ES-I3 (cell line): ENCODE data around the gene RPS5.
A peak's percentile ranks its signal among the peaks of the same experiment; 100 is the strongest.
"Not testable (repeated sequence)": the region's sequence is repeated elsewhere in the genome, so short reads cannot be mapped to it uniquely, and the experiment has no call there.

Experiments used
- H3K36me3 ChIP-seq: 2 replicates; pipeline ENCODE4 v1.6.1; 2013; ENCODE audit warnings: mild to moderate bottlenecking, low read length, control low read depth, moderate library complexity; ENCODE audit not compliant: insufficient read depth
- H3K4me1 ChIP-seq: 2 replicates; pipeline ENCODE4 v1.6.1; 2013; ENCODE audit warnings: mild to moderate bottlenecking, control low read depth, low read length; ENCODE audit not compliant: insufficient read depth
- H3K9ac ChIP-seq: 2 replicates; pipeline ENCODE4 v1.6.1; 2013; ENCODE audit warnings: low read depth, mild to moderate bottlenecking, low read length, moderate library complexity
- H3K9me3 ChIP-seq: 2 replicates; pipeline ENCODE4 v1.6.1; 2013; ENCODE audit warnings: mild to moderate bottlenecking, low read length, moderate library complexity; ENCODE audit not compliant: control insufficient read depth, insufficient read depth

The RPS5 gene

DNA sequence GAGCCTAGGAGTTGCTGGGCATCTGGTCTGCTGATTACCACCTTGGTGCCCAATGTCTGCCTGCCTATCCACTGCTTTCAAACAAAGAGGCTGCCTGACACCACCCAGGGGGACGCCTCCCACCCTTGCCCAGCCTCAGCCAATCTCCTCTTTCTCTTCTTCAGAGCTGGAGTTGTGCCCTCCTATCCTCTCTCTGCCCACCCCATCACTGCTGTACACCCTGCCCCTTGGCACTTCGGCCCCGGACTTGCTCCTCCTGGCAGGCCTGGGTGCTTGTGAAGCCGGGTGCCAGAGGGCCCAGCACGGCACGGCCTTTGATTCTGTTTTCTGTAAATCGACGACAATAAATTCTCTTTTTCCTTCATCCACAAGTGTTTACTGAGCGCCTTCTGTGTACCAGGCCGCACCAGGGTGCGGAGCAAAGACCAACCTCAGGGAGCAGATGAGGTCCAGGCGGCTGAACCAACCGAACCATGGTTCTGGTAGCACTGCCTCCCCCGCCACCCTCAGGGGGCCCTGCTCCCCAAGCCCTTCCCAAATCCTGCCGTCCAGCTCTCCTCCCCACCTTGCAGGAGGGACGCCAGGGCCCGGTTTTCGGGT, 13.3 kb downstream of the RPS5 start:
- Histone ChIP-seq H3K4me1 (no peaks in the 10 kb centered on the region; the same call in 1 of the 2 replicates), H3K9ac (peak overlapping the region; percentile 54; the same call in 1 of the 2 replicates), H3K36me3 (no peaks in the 10 kb centered on the region), H3K9me3 (no peaks in the 10 kb centered on the region)

DNA sequence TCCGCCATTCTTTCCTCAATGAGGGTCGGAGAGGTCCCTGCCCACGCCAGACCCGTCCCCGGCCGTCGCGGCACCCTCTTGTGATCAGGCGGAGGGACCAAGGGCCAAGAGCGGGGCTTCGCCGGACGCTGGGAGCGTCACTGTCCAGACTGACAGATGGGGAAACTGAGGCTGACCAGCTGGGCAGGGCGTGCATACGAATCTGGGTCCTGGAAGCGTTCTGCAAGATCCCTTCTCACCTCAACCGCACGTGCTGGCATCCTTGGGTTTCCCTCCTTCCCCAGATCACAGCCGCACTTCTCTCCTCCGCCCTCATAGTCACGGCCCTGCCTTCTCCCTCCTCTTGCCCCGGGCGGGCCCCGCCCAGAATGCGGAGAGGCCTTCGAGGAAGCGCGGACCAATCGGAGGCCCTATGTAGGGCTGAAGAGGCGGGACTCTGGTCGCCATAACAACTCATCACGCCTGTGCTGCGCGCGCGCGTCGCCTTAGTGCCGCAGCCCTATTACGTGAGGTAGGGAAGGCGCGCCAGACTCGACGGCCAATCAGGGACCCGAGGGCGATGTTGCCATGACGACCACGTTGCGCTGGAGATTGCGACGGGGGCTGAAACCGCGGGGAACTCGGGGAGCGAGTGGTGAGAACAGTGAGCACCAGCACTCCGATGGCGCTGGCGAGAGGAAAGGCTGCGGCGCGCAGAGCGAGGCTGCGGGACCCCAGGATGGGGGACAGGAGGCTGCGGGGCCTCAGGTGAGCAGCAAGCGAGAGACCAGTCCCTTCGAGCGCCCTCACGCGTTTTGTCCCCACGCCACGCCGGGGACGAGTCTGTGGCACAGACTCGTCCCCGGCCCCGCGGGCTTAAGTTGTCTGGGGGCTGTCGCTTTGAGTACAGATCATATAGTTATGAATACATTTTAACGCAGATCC, 14.1 kb downstream of the RPS5 start:
- no peaks in the 10 kb centered on the region for H3K9me3 ChIP-seq
- H3K36me3 ChIP-seq, result no peaks in the 10 kb centered on the region
- peak overlapping the region; percentile 54 for H3K9ac ChIP-seq
- no peaks in the 10 kb centered on the region for H3K4me1 ChIP-seq

GRCh38 chr19:58401840-58402421, 14.9 kb downstream of the RPS5 start:
- no peaks in the 10 kb centered on the region for H3K36me3 ChIP-seq
- no peaks in the 10 kb centered on the region for H3K9me3 ChIP-seq
- no peaks in the 10 kb centered on the region for H3K4me1 ChIP-seq
- peak overlapping the region; percentile 53; the same call in 1 of the 2 replicates for H3K9ac ChIP-seq

- not testable (repeated sequence) for H3K36me3 ChIP-seq, H3K4me1 ChIP-seq, H3K9ac ChIP-seq, H3K9me3 ChIP-seq
Observed at GRCh38 chr19:58403920-58404478, 16.9 kb downstream of the RPS5 start.

DNA sequence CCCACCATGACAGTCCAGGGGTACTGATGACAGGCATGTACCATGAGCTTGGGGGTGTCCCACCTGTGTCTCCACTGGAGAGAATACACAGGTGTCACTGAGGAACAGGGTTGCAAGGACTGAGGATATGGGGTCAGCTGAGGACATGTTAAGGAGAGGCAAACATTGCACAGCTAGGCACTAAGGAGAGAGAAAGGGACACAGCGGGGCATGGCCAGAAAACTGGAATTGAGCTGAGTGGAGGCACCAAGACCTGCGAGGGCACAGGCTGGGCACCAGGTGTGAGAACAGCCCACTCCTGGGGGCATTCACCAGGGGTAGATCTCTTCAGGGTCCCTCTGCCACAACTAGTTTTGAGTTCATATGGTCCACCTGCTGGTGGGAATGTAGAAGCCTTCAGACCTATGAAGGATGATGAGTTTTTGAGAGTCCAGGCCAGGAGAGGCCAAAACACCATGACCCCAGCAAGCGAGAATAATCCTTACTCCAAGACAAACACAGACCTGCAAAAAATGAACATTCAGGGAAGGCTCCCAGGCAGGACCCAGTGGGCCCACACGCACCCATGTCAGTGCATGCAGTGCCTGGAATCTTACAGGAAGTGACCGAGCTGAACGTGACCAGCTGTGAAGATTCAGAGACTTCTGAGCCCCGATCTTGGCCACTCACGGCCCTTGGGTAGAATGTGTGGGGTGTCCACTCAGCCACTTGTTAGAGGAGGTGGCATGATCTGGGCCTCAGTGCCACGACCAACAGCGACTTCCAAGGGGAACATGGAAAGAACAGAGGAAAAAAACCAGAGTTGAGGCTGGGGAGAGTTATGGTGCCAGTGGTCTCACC, 20.0 kb downstream of the RPS5 start:
- Histone ChIP-seq H3K9me3 (no peaks in the 10 kb centered on the region), H3K9ac (peak overlapping the region; percentile 86), H3K4me1 (no peaks in the 10 kb centered on the region)

GRCh38 chr19:58407658-58408151, 20.6 kb downstream of the RPS5 start:
- H3K4me1 ChIP-seq, result no peaks in the 10 kb centered on the region
- peak overlapping the region; percentile 86 for H3K9ac ChIP-seq
- no peaks in the 10 kb centered on the region for H3K9me3 ChIP-seq
- no peaks in the 10 kb centered on the region for H3K36me3 ChIP-seq

More for the DNA sequence above, 20.0 kb downstream of the RPS5 start:
- no peaks in the 10 kb centered on the region for H3K36me3 ChIP-seq

DNA sequence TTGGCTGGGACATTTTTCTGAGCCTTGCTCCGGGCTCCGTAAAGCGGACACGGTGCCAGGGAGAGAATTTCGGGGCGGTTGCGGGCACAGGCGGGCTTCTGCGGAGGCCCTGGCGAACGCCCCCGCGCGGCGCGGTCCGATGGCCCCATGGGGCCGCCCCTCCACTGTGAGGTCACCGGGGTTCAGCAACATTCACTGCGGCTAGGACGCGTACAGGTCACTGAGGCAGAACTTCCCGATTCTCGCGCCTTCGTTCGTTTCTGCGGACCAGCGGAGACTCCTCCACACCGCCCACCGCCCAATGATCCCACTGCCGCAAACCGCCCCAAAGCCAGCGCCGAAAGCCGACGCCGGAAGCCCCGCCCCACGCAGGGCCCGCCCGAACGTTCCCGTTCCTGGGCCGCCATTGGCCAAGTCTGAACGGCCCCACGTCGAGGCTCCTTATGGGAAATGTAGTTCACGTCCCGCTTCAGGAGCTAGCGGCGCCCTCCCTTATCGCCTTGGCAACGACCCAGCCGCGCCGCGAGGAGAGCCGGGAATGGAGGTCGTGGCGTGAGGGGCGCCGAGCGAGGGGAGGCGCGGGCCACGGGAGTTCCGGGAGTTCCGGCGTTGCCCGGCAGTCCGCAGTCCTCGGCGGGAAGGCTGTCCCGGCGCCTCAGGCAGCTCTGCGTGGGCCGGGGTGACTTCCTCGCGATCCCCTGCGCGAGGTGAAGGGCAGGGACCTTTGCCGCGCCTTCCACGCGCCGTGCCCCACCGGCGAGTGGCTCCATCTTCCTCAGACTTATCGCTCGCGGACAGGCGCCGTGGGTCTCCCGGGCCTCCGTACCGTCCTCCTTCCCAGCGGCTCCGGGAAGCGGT, 21.3 kb downstream of the RPS5 start, which contains the start of gene ZNF584:
TSS of gene ZNF584 (plus strand) at position 498 of the 858 bp plus-strand sequence. CDS start 499 bp downstream, outside the sequence.
- no peaks in the 10 kb centered on the region for H3K36me3 ChIP-seq

DNA sequence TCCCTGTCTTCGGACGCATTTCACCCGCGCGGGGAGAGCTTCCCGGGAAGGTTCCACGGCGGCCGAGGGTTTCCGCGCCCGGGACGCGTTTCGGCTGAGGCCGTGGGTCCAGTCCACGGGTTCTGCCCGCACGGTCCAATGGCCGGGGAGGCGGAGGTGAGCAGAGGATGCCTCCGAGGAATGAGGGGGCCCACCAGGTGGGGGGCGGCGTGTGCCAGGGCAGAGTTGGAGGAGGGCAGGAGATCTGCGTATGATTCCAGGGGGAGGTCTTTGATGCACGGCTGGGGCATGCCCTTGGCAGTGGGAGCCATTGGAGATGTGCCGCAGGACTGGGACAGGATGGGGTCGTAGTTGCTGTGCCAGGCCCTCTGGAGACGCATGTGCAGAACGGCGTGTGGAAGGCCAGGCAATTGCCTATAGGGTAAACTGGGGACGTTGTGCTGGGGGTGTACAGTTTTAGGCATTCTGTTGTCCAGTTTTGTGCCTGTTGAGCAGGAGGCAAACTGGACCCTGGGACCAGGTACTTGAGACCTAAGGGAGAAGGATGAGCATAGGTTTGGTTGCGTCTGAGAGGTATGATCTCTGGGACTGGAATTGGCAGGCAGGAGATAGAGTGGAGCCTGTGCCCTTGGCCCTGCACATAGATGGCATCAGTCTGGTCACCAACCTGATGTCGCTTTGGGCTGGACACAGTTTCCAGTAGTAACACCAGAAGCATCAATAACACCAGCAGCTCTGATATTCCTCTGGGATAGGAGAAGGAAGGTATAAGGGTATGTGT, 22.1 kb downstream of the RPS5 start:
- Histone ChIP-seq H3K4me1 (no peaks in the 10 kb centered on the region), H3K9ac (peak overlapping the region; percentile 86), H3K36me3 (no peaks in the 10 kb centered on the region), H3K9me3 (no peaks in the 10 kb centered on the region)

More for the DNA sequence above, 21.3 kb downstream of the RPS5 start, which contains the start of gene ZNF584:
- Histone ChIP-seq H3K9me3 (no peaks in the 10 kb centered on the region), H3K4me1 (no peaks in the 10 kb centered on the region), H3K9ac (peak within 1 kb of the TSS; percentile 86)

- H3K9ac ChIP-seq, result no peak overlapping the region
- peaks cover 2% of the 10 kb centered on the region; the same call in 1 of the 2 replicates for H3K36me3 ChIP-seq
- no peaks in the 10 kb centered on the region for H3K4me1 ChIP-seq
- no peaks in the 10 kb centered on the region for H3K9me3 ChIP-seq
Observed at GRCh38 chr19:58416604-58417003, 29.5 kb downstream of the RPS5 start.

DNA sequence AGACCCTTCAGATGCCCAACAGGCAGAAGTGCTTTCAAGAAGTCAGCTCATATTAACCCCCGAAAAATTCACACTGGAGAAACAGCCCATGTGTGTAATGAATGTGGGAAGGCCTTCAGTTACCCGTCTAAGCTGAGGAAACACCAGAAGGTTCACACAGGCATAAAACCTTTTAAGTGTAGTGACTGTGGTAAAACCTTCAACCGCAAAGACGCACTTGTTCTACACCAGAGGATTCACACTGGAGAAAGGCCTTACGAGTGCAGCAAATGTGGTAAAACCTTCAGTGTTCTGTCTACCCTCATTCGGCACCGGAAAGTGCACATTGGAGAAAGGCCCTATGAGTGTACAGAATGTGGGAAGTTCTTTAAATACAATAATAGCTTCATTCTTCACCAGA, 30.0 kb downstream of the RPS5 start:
- Histone ChIP-seq H3K9ac (no peak overlapping the region), H3K4me1 (no peaks in the 10 kb centered on the region), H3K36me3 (peaks cover 2% of the 10 kb centered on the region; the same call in 1 of the 2 replicates), H3K9me3 (no peaks in the 10 kb centered on the region)

DNA sequence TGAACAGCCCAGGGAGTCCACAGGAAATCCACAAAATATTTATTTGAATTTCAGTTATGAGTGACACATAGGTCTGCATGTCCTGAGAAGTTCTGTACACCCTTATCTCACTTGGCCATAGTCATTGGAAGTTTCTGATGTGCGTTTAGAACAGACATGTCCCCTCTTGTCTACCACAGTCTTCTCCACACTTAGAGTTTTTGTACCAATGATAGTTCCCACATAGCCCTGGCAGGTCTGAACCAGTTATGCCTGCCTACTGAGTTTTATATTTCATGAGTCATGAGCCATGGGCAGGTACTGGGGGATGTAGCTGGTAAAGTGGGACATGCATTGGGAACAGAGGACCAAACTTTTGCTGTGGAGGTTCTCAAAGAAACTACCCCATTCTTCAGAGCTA, 41.5 kb downstream of the RPS5 start:
- H3K9me3 ChIP-seq, result peaks cover 49% of the 10 kb centered on the region
- no peak overlapping the region for H3K9ac ChIP-seq
- H3K36me3 ChIP-seq, result peaks cover 17% of the 10 kb centered on the region; the same call in 1 of the 2 replicates

GRCh38 chr19:58429745-58430144, 42.7 kb downstream of the RPS5 start:
- peaks cover 60% of the 10 kb centered on the region for H3K9me3 ChIP-seq
- no peaks in the 10 kb centered on the region for H3K4me1 ChIP-seq
- H3K36me3 ChIP-seq, result peaks cover 29% of the 10 kb centered on the region
- no peak overlapping the region for H3K9ac ChIP-seq

More for the DNA sequence above, 41.5 kb downstream of the RPS5 start:
- H3K4me1 ChIP-seq, result no peaks in the 10 kb centered on the region
